Activated CD8-positive, alpha-beta memory T cell treated with anti-CD3 and anti-CD28 coated beads, Interleukin-2, amount 10 ng/mL, durations not matched to agents 7 days and 5 days (primary cell): Measurements from ENCODE around the gene PLEKHM1. TPM values are rescaled to one million over a fixed set of nuclear protein-coding genes. Genes with fewer than 3 reads are reported as not detected.
A peak's percentile ranks its signal among the peaks of the same experiment; 100 is the strongest.
"Not testable (repeated sequence)": the region's sequence is repeated elsewhere in the genome, so short reads cannot be mapped to it uniquely, and the experiment has no call there.

ENCODE experiments used
- ATAC-seq: fragments of 150-1000 bp; cut with Tn5 transposase; one replicate; pipeline ENCODE4 v1.10.0; 2021; ENCODE audit warnings: moderate library complexity
- CTCF ChIA-PET: fragments of 350-600 bp; sonication (Branson Sonifier 250); formaldehyde crosslinking; loops from one replicate; lab custom pipeline; 2021; ENCODE audit warnings: antibody characterized with exemption; lab: Charles Lee
- DNase-seq: peaks from one replicate; pipeline ENCODE4 v3.0.0-alpha.2; 2020
- H3K27ac Mint-ChIP-seq: one replicate; pipeline ENCODE4 v1.8.0; 2021; ENCODE audit warnings: mild to moderate bottlenecking, mixed read lengths
- H3K27me3 Mint-ChIP-seq: one replicate; pipeline ENCODE4 v1.8.0; 2021; ENCODE audit warnings: mixed read lengths
- H3K36me3 Mint-ChIP-seq: one replicate; pipeline ENCODE4 v1.8.0; 2021; ENCODE audit warnings: mild to moderate bottlenecking, mixed read lengths
- H3K4me1 Mint-ChIP-seq: one replicate; pipeline ENCODE4 v1.8.0; 2021; ENCODE audit warnings: mixed read lengths
- H3K4me3 Mint-ChIP-seq: one replicate; pipeline ENCODE4 v1.8.0; 2021; ENCODE audit warnings: mild to moderate bottlenecking, moderate library complexity, mixed read lengths
- H3K9me3 Mint-ChIP-seq: one replicate; pipeline ENCODE4 v1.8.0; 2022; ENCODE audit warnings: low read depth, mixed read lengths
- total RNA-seq, 2 experiments: library from RNA; stranded (reverse); gene quantifications; one replicate each; pipeline ENCODE4 v1.2.3, GENCODE V29; 2021

Gene PLEKHM1
- total RNA-seq, 2 experiments from 2014 or later = 49.0 to 51.2 TPM

GRCh38 chr17:45451660-45452059, 38.9 kb downstream of the PLEKHM1 start:
- not testable (repeated sequence) for ATAC-seq

DNA sequence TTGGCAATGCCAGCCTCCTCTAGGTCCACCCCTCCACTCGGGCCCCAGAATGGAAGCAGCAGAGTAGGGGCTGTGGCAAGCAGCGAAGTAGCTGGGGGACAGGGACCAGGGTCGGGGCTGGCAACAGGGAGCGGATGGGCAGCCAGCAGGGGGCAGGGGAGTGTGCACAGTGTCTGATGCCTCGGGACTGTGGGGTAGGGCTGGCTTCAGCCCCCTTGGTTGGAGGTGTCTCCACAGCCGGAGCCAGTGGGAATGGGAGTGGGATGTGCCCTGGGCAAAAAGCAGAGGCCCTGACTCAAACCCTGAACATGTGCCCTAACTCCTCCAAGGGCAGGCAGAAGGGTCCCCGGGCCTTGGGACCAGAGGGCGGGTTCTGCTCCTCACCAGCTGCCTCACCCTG, 39.4 kb downstream of the PLEKHM1 start:
- H3K27me3 Mint-ChIP-seq = no peaks in the 10 kb centered on the region
- peaks cover 8% of the 10 kb centered on the region for H3K36me3 Mint-ChIP-seq
- H3K9me3 Mint-ChIP-seq = no peaks in the 10 kb centered on the region
- H3K4me1 Mint-ChIP-seq = peaks cover 13% of the 10 kb centered on the region
- no peak overlapping the region for H3K27ac Mint-ChIP-seq
- ATAC-seq = no peak
- no peak for DNase-seq
- CTCF ChIA-PET = no interaction called here
- H3K4me3 Mint-ChIP-seq = no peak overlapping the region

More at GRCh38 chr17:45451660-45452059, 38.9 kb downstream of the PLEKHM1 start:
- H3K27ac Mint-ChIP-seq, H3K27me3 Mint-ChIP-seq, CTCF ChIA-PET, DNase-seq, H3K4me1 Mint-ChIP-seq, H3K36me3 Mint-ChIP-seq, H3K9me3 Mint-ChIP-seq, H3K4me3 Mint-ChIP-seq: not testable (repeated sequence)

DNA sequence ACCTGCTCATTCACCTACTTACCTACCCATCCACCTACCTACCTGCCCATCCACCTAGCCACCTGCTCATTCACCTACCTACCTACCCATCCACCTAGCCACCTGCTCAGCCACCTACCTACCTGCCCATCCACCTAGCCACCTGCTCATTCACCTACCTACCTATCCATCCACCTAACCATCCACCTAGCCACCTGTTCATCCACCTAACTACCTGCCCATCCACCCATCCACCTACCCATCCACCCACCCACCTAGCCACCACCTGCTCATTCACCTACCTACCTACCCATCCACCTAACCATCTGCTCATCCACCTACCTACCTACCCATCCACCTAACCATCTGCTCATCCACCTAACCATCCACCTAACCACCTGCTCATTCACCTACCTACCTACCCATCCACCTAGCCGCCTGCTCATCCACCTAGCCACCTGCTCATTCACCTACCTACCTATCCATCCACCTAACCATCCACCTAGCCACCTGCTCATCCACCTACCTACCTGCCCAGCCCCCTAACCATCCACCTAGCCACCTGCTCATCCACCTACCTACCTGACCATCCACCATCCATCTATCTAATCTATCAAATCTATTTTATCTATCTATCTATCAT, 40.7 kb downstream of the PLEKHM1 start:
- H3K9me3 Mint-ChIP-seq, ATAC-seq, DNase-seq, H3K27ac Mint-ChIP-seq, H3K4me3 Mint-ChIP-seq, CTCF ChIA-PET, H3K27me3 Mint-ChIP-seq: not testable (repeated sequence)
- Mint-ChIP-seq H3K4me1 (peaks cover 24% of the 10 kb centered on the region), H3K36me3 (peaks cover 13% of the 10 kb centered on the region)

- H3K36me3 Mint-ChIP-seq = peaks cover 13% of the 10 kb centered on the region
- H3K9me3 Mint-ChIP-seq, ATAC-seq, DNase-seq, H3K27me3 Mint-ChIP-seq, CTCF ChIA-PET, H3K4me3 Mint-ChIP-seq, H3K27ac Mint-ChIP-seq: not testable (repeated sequence)
- peaks cover 27% of the 10 kb centered on the region for H3K4me1 Mint-ChIP-seq
These were observed 41.3 kb downstream of the PLEKHM1 start for GRCh38 chr17:45449260-45449659.

- DNase-seq, H3K27ac Mint-ChIP-seq, H3K4me3 Mint-ChIP-seq, CTCF ChIA-PET, ATAC-seq, H3K27me3 Mint-ChIP-seq, H3K9me3 Mint-ChIP-seq: not testable (repeated sequence)
- Mint-ChIP-seq H3K36me3 (peaks cover 13% of the 10 kb centered on the region), H3K4me1 (peaks cover 28% of the 10 kb centered on the region)
These were observed 42.0 kb downstream of the PLEKHM1 start for GRCh38 chr17:45448483-45448882.

GRCh38 chr17:45448066-45448465, 42.5 kb downstream of the PLEKHM1 start:
- DNase-seq, H3K27me3 Mint-ChIP-seq, ATAC-seq, H3K9me3 Mint-ChIP-seq, CTCF ChIA-PET, H3K4me3 Mint-ChIP-seq, H3K27ac Mint-ChIP-seq: not testable (repeated sequence)
- Mint-ChIP-seq H3K36me3 (peaks cover 13% of the 10 kb centered on the region), H3K4me1 (peaks cover 28% of the 10 kb centered on the region)

GRCh38 chr17:45447650-45448049, 42.9 kb downstream of the PLEKHM1 start:
- DNase-seq, H3K27ac Mint-ChIP-seq, CTCF ChIA-PET, H3K9me3 Mint-ChIP-seq, H3K4me3 Mint-ChIP-seq, H3K27me3 Mint-ChIP-seq, ATAC-seq: not testable (repeated sequence)
- Mint-ChIP-seq H3K36me3 (peaks cover 13% of the 10 kb centered on the region), H3K4me1 (peaks cover 28% of the 10 kb centered on the region)

DNA sequence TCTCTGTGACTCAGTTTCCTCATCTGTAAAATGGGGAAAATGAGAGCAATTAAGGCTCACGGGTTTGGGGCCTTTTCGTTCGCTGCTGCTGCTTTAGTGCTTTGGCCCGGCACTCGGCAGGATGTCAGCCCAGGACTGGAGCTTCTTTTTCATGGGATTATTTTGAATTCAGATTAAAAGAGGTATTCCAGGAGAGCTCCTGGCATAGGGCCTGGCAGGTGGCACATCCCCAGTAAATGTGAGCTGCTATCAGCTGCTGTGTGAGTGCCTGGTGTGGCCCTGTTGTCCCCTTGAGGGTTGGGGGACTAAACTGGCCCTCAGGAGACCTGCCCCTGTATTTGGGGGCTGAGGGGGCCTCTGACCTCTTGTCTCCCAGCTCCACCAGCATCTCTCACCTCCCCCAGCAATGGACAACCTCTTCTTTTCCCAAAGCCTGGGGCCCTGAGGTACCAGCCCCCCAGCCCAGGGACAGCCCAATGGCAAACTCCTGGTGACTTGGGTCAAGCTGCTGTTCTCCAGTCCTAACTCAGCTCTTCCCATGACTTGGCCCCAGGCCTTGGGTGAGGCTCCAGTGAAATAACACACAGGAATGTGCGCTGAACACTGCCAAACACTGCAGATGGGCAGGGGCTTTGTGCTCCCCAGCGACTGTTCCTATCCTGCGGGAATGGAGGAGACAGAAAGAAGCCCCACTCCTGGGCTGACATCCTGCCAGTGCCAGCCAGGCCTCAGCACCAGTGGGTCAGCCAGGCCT, 43.5 kb downstream of the PLEKHM1 start:
- H3K4me3 Mint-ChIP-seq, H3K9me3 Mint-ChIP-seq, ATAC-seq: not testable (repeated sequence)

GRCh38 chr17:45445901-45446743, 44.4 kb downstream of the PLEKHM1 start:
- Mint-ChIP-seq H3K4me1 (peaks cover 29% of the 10 kb centered on the region), H3K36me3 (peaks cover 13% of the 10 kb centered on the region), H3K27ac (peak overlapping the region; percentile 90), H3K4me3 (peak overlapping the region; percentile 63)
- CTCF ChIA-PET = interaction anchor here (1.6 kb wide), 1 partner anchor 18 kb away, joined by 4 read pairs; no protein-coding TSS in a partner anchor
- H3K27me3 Mint-ChIP-seq, H3K9me3 Mint-ChIP-seq: not testable (repeated sequence)
- peak; percentile 99 for ATAC-seq
- DNase-seq = peak; percentile 81

More for the DNA sequence above, 43.5 kb downstream of the PLEKHM1 start:
- Mint-ChIP-seq H3K36me3 (peaks cover 13% of the 10 kb centered on the region), H3K4me1 (peaks cover 28% of the 10 kb centered on the region), H3K27ac (peak overlapping the region; percentile 24)
- H3K27me3 Mint-ChIP-seq, DNase-seq: not testable (repeated sequence)
- CTCF ChIA-PET = interaction anchor here (1.6 kb wide), 1 partner anchor 19 kb away, joined by 4 read pairs; no protein-coding TSS in a partner anchor

- peaks cover 13% of the 10 kb centered on the region for H3K36me3 Mint-ChIP-seq
- CTCF ChIA-PET = interaction anchor here (1.6 kb wide), 1 partner anchor 17 kb away, joined by 4 read pairs; no protein-coding TSS in a partner anchor
- peaks cover 38% of the 10 kb centered on the region for H3K4me1 Mint-ChIP-seq
- not testable (repeated sequence) for H3K9me3 Mint-ChIP-seq, ATAC-seq, H3K4me3 Mint-ChIP-seq, H3K27me3 Mint-ChIP-seq, DNase-seq, H3K27ac Mint-ChIP-seq
These were observed 45.4 kb downstream of the PLEKHM1 start for GRCh38 chr17:45444856-45445820.

DNA sequence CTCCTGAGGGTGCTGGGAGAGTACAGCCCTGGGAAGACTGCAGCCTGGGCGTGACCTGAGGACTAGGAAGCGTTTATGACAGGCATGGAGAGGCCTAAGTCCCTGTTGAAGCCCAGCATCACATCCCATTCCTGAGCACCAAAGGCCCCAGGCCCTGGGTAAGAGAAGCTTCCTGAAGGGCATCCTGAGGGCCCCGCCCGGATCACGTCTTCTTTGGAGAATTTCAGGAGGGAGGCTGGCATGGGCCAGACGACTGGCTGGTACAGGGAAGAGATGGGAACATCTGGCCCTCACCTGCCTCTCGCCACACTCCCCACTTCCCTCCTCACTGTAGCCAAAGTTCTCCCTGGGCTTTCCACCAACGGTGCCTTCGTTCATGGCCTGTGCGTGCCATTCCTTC, 46.2 kb downstream of the PLEKHM1 start:
- H3K27me3 Mint-ChIP-seq, H3K9me3 Mint-ChIP-seq, H3K27ac Mint-ChIP-seq, H3K4me3 Mint-ChIP-seq, ATAC-seq, DNase-seq, H3K36me3 Mint-ChIP-seq, CTCF ChIA-PET: not testable (repeated sequence)
- peaks cover 38% of the 10 kb centered on the region for H3K4me1 Mint-ChIP-seq
